OCI-M2 (cell line): ENCODE data around the gene ATOH7.
"Not testable (repeated sequence)": the region's sequence is repeated elsewhere in the genome, so short reads cannot be mapped to it uniquely, and the experiment has no call there.

Experiments used
- DNase-seq: peaks from one replicate; lab custom pipeline; 2025; ENCODE audit not compliant: unreplicated experiment; lab: John Stamatoyannopoulos, UW

The ATOH7 gene

DNA sequence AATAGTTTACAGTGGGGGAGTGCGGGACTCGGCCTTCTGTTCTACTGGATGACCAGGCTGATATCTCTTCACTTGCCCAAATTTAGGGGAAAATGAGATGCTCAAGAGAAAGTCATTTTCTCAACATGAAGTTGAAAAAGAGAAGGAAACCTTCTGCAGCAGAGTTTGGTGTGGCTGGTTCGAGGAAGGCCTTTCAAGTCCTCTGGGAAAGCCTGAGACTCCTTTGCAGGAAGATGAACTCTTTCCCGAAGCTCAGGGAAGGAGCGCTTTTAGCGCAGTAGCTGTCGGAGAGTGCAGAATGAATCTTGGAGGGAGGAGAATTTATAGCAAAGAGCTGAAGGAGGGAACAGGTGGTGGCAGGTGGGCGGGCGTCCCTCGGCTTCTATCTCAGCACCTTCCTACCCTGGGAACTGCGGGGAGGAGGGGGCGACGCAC lies at the start of gene ATOH7:
ATOH7 (minus strand) TSS at position 297 of the 435 bp plus-strand sequence. CDS start 436 bp downstream, outside the sequence.
- no peak for DNase-seq

DNA sequence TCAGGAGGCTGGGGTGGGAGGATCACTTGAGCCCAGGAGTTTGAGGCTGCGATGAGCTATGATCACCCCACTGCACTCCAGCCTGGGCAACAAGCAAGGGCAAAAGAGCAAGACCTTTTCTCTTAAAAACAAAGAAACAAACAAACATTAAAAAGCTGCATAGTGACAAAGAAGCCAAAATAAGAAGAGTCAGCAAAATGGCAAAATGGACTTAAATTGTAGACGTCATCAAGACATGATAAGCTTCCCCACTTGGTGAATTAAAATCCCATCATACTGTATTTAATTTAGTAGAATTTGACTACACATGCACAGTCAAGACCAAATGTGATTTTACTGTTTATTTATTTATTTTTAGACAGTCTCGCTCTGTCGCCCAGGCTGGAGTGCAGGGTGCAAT lies 48.8 kb upstream of the ATOH7 start:
- no peak for DNase-seq

DNA sequence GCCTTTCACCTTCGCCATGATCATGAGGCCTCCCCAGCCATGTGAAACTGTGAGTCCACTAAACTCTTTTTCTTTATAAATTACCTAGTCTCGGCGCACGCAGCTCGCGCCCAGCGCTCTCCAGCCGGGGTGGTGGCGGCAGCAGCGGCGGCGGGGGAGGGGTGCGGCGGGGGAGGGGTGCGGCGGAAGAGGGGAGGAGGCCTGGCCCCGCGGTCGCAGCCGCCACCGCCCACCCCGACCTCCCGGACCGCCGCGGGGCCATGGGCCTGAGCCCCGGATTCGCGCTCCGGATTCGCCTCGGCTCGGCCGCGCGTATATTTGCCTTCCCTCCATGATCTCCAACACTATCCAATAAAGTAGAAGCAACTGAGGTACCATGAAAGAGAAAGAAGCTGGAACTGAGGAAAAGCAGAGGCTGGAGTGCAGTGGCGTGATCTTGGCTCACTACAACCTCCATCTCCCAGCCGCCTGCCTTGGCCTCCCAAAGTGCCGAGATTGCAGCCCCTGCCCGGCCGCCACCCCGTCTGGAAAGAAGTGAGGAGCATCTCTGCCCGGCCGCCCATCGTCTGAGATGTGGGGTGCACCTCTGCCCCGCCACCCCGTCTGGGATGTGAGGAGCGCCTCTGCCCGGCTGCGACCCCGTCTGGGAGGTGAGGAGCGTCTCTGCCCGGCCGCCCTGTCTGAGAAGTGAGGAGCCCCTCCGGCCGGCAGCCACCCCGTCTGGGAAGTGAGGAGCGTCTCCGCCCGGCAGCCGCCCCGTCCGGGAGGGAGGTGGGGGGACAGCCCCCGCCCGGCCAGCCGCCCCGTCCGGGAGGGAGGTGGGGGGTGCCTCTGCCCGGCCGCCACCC lies 47.2 kb upstream of the ATOH7 start:
- not testable (repeated sequence) for DNase-seq

DNA sequence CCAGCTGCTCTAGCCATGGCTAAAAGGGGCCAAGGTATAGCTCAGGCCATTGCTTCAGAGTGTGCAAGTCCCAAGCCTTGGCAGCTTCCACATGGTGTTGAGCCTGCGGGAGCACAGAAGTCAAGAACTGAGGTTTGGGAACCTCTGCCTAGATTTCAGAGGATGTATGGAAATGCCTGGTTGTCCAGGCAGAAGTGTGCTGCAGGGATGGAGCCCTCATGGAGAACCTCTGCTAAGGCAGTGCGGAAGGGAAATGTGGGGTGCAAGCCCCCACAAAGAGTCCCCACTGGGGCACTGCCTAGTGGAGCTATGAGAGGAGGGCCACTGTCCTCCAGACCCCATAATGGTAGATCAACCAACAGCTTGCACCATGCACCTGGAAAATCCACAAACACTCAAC lies 45.9 kb upstream of the ATOH7 start:
- DNase-seq = not testable (repeated sequence)

DNA sequence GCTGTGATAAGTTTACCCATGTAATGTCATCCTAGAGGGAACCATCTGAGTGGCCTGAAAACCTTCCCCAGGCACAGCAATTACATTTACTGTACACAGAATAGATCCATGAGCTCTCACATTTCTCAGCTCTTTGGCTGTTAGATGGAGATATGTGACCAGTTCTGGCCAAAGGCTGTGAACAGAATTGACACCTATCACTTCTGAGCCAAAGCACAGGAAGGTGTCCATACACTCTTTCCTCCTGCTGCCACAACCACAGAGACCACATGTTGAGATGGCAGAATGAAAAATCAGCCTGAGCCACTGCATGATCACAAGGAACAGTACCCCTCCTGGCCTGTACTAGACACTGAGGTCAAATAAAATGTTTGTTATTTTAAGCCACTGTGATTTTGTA lies 44.3 kb upstream of the ATOH7 start:
- no peak for DNase-seq

DNA sequence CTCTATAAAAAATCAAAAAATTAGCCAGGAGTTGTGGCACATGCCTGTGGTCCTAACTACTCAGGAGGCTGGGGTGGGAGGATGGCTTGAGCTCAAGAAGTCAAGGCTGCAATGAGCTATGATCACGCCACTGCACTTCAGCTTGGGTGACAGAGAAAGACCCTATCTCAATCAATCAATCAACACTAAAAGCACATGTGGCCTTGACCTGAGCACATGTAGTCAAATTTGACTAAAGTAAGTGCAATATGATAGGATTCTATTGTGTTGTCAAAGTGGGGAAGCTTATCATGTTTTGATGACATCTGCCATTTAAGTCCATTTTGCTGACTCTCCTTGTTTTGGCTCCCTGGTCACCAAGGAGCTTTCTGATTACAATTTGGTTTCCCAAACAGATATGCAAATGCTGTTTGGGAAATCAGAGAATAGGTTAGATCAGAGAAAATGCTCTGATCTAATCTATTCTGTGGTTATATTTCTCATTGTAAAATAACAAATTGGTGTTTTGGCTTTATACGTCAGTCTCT lies 43.8 kb upstream of the ATOH7 start:
- DNase-seq = no peak

DNA sequence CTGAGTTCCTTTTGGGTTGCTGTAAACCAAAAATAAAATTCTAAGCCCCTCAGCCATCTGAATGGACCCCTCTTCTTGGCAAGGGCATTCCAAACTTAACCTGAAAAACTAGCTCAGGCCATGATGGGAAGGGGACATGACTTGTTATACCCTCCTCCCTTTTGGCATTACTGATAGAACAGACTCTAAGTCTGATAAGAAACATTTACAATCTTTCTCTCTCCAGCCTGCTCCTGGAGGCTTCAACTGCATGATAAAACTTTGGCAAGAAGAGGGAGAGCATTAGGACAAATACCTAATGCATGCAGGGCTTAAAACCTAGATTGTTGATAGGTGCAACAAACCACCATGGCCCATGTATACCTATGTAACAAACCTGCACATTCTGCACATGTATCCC lies 40.9 kb upstream of the ATOH7 start:
- no peak for DNase-seq

DNA sequence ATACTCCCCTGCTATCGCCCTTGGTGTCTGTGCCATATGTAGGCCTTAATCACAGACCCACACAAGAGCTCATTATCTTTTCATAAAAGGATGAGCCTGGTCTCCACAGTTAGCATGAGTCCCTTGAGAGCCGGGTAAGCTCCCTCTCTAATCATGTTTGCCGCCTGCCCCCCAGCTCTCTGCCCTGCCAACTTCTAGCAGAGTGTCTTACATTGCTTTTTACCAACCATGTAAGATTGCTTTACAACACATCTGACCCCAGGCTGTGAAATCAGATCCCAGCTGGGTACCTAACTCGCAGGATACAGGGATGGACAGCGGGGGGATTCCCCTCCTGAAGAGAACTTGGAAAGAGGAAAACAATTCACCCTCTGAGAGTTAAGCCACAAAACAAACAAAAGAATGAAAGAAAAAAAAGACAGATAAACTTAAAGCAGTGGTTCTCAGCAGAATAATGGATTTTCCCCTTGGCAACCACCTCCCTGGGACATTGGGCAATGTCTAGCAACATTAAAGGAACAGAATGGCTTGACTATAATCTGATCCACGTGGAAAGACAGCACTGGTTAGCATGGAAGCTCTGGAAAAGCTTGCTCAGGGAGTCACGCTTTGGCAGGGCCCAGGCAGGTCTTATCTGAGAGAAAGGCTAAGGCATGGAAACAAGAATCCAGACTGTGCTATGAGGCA lies 39.4 kb upstream of the ATOH7 start:
- DNase-seq = no peak

DNA sequence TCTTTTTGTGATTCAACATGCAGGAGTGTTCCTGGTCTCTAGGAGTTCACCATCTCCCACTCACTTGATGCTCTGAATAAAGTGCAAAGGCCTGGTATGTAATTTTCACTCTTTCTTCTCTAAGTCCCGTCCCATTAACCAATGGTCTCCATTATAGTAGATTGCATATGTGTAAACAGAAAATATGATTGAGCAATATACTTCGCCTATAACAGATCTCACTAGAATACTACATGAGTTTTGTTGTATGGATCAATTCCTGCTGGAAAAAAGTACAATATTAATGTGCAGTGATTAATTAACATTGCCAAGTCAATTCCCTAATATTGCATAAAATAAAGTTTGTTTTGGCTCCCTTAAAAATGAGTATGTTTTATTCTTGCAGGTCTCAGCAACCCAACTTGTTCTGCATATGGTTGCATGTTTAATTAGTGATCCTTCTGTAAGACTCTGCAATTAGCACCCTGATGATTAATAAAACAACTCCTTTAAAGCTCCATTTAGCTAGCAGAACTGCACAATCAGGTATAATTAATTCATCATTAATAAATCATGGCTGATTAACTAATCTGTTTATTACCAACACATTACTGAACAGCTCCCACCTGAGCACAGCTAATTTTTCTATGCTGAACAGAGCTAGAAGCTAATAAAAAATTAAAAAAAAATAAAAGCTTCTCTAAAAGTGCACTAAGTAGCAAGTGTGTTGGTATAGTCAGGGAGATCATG lies 37.8 kb upstream of the ATOH7 start:
- DNase-seq = no peak

DNA sequence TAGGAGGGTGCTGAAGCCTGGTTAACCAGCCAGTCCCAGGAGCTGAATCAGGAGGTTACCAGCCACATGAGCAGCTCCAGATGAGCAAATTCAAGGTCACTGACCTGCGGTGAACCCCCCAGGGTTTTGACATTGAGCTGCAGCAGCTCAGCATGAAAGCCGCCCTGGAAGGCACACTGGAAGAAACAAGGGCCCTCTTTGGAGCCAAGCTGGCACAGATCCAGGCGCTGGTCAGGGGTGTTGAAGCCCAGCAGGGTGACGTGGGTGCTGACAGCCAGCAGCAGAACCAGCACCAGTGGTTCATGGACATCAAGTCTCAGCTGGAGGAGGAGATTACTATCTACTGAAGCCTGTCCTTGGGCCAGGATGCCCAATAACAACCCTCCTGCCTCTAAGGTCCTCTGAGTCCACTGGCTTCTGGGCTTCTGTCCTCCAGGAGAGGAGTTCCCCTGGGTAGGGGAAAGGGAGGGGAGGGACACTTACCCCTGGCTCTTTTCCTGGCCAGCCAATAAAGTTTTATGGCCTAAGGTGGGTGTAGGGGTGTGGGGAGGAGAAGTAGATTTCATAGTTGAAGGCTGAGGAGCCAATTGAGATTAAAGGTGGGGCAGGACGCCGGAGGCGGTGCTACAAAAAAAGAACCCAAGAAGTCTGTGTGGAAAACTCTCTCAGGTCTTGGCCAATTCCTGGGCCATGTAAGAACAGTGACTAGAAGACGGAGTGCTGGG lies 29.4 kb upstream of the ATOH7 start:
- no peak for DNase-seq

DNA sequence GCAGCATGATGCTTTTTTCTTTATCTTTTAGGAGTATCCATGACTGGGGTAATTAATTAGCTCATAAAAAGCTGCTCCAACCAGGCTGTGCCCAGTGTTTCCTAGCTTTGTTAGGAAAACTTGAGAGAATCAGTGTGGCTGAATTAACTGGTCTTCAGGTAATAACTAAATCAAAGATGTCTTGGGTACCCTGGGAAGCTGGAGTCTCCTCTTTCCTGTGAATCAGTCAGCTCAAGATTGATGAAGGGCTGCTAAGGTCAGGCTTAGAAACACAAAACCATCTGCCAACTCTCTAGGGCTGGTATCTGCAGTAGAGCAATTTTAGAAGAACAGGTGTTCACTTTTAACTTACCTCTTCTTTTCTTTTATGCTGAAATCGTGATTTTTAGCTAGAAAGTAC lies 21.4 kb upstream of the ATOH7 start:
- no peak for DNase-seq

DNA sequence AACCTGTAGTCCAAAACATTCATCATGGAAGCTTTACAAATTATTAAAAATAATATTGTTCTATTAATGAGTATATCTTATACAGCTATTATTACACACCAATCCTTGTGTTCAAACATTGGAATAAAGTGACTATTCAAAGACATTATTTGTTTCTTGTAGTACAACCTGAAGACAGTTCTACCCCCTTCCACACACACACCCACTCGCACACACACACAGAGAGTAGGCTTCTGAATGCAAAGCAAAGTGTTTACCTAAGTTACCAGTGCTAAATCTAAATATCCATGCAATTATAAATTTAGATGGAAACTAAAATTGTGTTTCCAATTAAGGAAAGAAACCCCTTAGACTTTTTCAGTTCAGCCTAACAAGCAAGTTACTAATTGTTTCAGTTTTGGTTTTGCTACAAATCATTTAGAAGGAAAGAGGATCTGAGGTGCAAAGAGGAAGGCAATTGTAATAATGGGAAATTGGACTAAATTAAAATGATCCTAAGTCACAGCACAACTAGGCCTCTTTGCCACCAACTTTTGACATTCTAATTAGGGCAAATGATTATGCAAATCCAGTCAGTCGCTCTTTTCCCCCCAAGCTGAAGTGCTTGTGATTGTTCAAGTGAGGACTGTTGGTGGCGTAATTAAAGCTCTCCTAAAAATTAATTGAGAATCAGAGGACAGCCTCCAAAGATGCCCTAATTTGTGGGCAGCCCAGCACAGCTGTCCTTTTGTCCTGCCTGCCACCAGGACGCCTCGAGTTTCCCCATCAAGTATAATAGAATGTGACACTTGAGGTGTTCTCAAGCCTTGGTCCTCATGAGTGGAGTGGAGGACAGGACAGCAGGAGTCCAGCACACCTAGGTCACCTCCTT lies 19.9 kb upstream of the ATOH7 start:
- no peak for DNase-seq

DNA sequence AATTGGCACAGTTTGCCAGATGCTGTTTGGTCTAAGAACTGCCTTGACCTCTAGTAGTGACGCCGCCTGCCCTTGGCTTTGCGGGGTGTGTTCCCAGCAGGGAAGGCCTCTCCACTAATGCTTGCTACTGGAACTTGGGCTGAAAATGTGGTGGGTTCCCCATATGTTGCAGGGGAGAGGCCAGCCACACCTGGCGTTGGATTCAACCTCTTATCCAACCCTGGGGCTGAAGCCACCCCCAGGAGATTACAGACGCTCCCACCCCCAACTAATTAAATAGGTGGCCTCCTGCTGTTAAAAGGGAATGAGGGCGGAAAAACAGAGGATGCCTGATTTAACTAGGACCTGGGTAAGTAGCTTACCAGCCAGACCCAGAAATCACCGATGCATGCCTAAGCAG lies 19.2 kb upstream of the ATOH7 start:
- no peak for DNase-seq

DNA sequence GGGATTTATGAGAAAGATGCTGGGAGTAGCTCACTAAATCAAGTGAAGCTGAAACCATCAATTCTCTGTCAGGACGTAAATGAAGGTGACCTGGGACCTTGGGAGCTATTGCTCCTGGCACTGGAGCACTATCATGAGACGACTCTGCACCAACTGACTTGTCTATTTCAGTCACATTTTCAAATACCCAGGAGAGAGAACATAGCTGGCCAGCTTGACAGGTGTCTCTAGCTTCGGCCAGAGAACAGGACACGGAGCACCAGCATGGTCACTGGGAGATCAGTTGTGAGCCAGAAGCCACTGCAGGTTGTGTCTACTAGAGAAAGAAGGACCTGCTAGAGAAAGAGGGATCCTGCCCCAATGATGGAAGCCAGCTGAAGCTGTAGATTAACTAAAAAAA lies 17.4 kb upstream of the ATOH7 start:
- no peak for DNase-seq

DNA sequence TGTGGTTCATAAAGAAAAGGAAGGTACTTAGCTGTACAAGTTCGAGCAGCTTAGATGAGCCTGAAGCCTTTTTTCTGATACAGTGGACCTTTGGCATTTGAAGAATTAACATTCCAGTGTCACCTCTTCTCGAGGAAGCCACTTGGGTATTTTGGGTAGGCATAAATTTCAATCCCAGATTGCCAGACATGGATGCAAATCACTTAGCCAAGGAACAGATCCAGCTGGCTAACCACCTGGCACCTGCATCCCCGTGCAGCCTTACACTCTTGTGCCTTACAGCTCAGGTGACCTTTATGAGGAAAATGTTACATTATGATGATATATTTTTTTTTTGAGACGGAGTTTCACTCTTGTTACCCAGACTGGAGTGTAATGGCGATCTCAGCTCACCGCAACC lies 16.0 kb upstream of the ATOH7 start:
- DNase-seq = no peak

DNA sequence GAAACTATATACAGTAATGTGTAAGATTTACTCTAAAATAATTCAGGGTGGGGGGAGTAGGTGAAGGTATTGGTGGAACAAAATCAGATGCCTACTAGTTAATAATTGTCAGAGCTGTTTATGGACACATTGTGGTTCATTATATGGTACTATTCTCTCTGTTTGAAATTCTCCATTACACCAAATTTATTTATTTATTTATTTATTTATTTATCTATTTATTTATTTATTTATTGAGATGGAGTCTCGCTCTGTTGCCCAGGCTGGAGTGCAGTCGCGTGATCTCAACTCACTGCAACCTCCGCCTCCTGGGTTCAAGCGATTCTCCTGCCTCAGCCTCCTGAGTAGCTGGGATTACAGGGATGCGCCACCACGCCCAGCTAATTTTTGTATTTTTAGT lies 14.5 kb upstream of the ATOH7 start:
- not testable (repeated sequence) for DNase-seq

DNA sequence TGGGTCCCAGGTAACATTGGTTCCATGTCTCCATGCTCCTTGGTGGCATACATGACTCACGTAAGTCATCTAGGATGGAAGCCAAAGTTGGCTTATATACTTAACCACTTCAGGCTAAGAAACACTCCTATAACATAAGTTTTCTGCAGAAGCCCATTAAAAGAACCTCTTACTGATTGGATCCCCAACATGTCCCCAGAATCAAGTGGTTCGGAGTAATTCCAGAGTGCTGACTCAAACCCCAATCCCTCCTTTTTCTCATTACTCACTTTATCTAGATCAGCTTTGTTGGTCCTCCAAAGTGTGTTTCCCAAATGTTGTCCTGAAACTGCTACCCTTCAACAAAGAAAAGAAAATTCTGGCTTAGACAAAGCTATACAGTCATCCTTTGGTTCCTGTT lies 10.1 kb upstream of the ATOH7 start:
- DNase-seq = no peak

DNA sequence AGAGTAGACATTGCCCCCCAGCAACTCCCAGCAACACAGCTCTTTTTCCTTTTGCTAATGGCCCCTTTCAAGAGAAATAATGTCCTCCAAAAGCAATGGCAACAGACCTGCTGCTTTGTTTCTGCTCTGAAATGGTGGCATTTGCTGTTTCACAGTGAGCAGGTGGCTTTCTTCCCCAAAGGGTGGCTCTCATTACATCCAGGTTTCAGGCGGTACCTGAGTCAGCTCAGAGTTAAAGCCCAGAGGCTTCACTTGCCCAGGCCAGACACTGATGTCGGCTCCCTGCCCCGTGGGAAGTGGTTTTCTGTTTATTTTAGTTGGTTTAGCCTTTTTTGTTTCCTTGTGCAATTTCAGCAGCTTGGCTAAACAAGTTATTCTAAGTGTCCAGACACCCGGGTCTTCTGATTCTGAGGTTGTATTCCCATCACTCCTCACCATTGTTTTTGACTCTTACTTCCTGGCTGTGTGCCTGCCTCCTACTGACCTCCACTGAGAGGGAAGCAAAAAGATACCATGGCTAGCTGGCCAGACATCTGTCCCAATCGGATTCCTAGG lies 7.8 kb upstream of the ATOH7 start:
- DNase-seq = no peak

DNA sequence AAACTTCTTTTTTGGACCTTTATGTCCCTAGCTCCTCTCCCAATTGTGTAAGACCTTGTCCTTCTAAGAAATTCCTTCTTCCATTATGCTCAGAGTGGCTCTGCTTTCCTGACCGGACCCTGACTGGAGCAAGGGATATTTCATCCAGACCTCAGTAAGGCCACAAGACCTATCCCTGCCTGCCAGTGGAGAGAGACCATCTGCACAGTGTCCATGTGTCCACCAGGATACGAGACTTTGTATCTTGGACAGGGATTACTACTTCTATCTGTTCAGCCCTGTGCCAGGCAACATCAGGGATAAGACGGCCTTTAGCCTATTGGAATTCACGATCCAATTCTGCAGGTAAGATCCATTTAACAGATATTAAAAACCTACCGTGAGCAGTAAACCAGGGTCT lies 7.2 kb upstream of the ATOH7 start:
- DNase-seq = no peak

DNA sequence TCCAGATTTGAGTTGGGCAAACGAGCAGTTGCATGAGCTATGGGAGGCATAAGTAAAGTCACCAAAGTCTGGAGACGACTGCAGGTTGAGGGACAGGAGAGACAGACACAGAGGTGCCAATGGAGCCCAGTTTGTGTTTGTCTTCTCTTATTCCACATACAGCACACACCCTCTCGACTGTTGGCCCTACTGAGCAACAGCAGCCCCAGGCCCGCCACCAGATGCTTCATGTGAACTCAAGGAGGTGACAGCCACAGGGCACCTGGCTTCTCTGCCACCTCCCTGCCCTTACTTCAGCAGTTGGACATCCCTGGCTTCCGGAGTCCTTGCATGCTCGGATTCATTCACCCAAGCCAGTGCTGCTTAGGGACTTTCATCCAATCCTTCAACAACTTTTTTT lies 6.5 kb upstream of the ATOH7 start:
- DNase-seq = no peak
